Fibroblast of lung (primary cell): ENCODE measurements around the gene GPR107. TPM values are rescaled to one million over a fixed set of nuclear protein-coding genes. Genes with fewer than 3 reads are reported as not detected.

Experiments used
- DNase-seq, 2 donors: peaks; one replicate each; pipeline versions ENCODE4 v3.0.0 to v3.0.0-alpha.2; 2010; ENCODE audit warnings: low read depth in 2 of 2
- H2AFZ ChIP-seq: 2 replicates; pipeline ENCODE4 v1.5.1; 2012; ENCODE audit warnings: low read length, control low read depth, inconsistent platforms
- H3K27ac ChIP-seq: 2 replicates; pipeline ENCODE4 v1.5.1; 2011; ENCODE audit warnings: low read length, control low read depth; ENCODE audit not compliant: insufficient read depth
- H3K27me3 ChIP-seq: 2 replicates; pipeline ENCODE4 v1.5.1; 2011; ENCODE audit warnings: mild to moderate bottlenecking, low read length; ENCODE audit not compliant: control insufficient read depth, insufficient read depth
- H3K36me3 ChIP-seq: 2 replicates; pipeline ENCODE4 v1.5.1; 2011; ENCODE audit warnings: low read length; ENCODE audit not compliant: control insufficient read depth, insufficient read depth
- H3K4me1 ChIP-seq: 2 replicates; pipeline ENCODE4 v1.5.1; 2011; ENCODE audit warnings: low read length; ENCODE audit not compliant: control insufficient read depth, insufficient read depth; ENCODE audit errors: extremely low read depth
- H3K4me2 ChIP-seq: 2 replicates; pipeline ENCODE4 v1.5.1; 2011; ENCODE audit warnings: low read length, control low read depth; ENCODE audit not compliant: insufficient read depth; ENCODE audit errors: extremely low read depth
- H3K4me3 ChIP-seq, 4 experiments: fragments of 200-600 bp in 1 of 4; sonication (generic) in 1 of 4; replicated peaks in 1 of 4; 2 replicates each; pipeline ENCODE4 v1.5.1; 2011 to 2016; ENCODE audit warnings: low read length in 4 of 4, low read depth in 3 of 4, mild to moderate bottlenecking in 3 of 4, control low read depth in 2 of 4, inconsistent platforms in 1 of 4, mixed read lengths in 1 of 4; ENCODE audit not compliant: insufficient read depth in 1 of 4; ENCODE audit errors: control extremely low read depth in 1 of 4
- H3K79me2 ChIP-seq: 2 replicates; pipeline ENCODE4 v1.5.1; 2012; ENCODE audit warnings: mild to moderate bottlenecking, low read length, inconsistent platforms; ENCODE audit not compliant: control insufficient read depth, insufficient read depth
- H3K9ac ChIP-seq: 2 replicates; pipeline ENCODE4 v1.5.1; 2011; ENCODE audit warnings: mild to moderate bottlenecking, low read length, control low read depth; ENCODE audit not compliant: insufficient read depth
- H3K9me3 ChIP-seq: 2 replicates; pipeline ENCODE4 v1.5.1; 2012; ENCODE audit warnings: low read depth, low read length; ENCODE audit not compliant: control insufficient read depth, insufficient read depth
- H4K20me1 ChIP-seq: 2 replicates; pipeline ENCODE4 v1.5.1; 2011; ENCODE audit warnings: low read length; ENCODE audit not compliant: control insufficient read depth, insufficient read depth; ENCODE audit errors: extremely low read depth
- EZH2 ChIP-seq: IDR thresholded peaks from 2 replicates; pipeline ENCODE4 v1.5.1; 2012; ENCODE audit warnings: low read length, control low read depth, mild to moderate bottlenecking; ENCODE audit errors: missing control alignments
- polyA plus RNA-seq, 2 donors: library from polyadenylated mRNA; depleted of rRNA in 1 of 2; stranded (reverse) in 1 of 2; unstranded in 1 of 2; fragments of >200 nt; gene quantifications; 2 replicates each; pipeline ENCODE4 v1.2.1, GENCODE V29; 2011 to 2012; ENCODE audit warnings: missing spikeins in 1 of 2
- total RNA-seq: library from RNA; depleted of rRNA; stranded (reverse); fragments of >200 nt; gene quantifications from 2 replicates; pipeline ENCODE4 v1.2.1, GENCODE V29; 2014
- TF ChIP-seq, protein P1 (sequence below), 2 donors: IDR thresholded peaks in 1 of 2; conservative IDR thresholded peaks in 1 of 2; 1 replicate in 1 of 2; 2 replicates in 1 of 2; pipeline ENCODE4 v1.5.1; 2011 to 2012; ENCODE audit warnings: low read length in 2 of 2, control low read depth in 1 of 2, inconsistent platforms in 1 of 2, low read depth in 1 of 2, mild to moderate bottlenecking in 1 of 2

The GPR107 gene
- total and polyA plus RNA-seq, 2 donors (not counting 1 experiment from before 2014, with no cell fraction given) = 27.6 to 43.5 TPM

DNA sequence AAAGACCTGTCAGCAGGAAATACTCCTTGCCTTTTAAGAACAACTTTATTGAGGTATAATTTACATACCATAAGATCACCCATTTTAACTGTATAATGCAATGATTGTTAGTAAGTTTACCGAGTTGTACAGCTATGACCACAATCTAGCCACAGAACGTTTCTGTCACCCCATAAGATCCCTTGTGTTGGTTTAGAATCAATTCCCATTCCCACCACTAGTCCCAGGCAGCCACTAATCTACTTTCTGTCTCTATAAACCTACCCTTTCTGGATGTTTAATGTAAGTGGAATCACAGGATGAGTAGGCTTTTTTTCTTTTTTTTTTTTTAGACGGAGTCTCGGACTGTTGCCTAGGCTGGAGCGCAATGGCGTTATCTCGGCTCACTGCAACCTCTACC, 4.4 kb downstream of the GPR107 start:
- Histone ChIP-seq H3K9me3 (no peaks in the 10 kb centered on the region), H4K20me1 (no peaks in the 10 kb centered on the region), H3K4me1 (no peaks in the 10 kb centered on the region), H3K79me2 (peaks cover 58% of the 10 kb centered on the region), H2AFZ (no peak overlapping the region), H3K4me3 (no peak overlapping the region), H3K27me3 (no peaks in the 10 kb centered on the region), H3K9ac (no peak overlapping the region), H3K4me2 (no peak overlapping the region), H3K36me3 (no peaks in the 10 kb centered on the region), H3K27ac (no peak overlapping the region)
- no peak for DNase-seq
- no peak for TF ChIP-seq EZH2
- TF ChIP-seq, protein P1, sequence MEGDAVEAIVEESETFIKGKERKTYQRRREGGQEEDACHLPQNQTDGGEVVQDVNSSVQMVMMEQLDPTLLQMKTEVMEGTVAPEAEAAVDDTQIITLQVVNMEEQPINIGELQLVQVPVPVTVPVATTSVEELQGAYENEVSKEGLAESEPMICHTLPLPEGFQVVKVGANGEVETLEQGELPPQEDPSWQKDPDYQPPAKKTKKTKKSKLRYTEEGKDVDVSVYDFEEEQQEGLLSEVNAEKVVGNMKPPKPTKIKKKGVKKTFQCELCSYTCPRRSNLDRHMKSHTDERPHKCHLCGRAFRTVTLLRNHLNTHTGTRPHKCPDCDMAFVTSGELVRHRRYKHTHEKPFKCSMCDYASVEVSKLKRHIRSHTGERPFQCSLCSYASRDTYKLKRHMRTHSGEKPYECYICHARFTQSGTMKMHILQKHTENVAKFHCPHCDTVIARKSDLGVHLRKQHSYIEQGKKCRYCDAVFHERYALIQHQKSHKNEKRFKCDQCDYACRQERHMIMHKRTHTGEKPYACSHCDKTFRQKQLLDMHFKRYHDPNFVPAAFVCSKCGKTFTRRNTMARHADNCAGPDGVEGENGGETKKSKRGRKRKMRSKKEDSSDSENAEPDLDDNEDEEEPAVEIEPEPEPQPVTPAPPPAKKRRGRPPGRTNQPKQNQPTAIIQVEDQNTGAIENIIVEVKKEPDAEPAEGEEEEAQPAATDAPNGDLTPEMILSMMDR (conservative IDR thresholded peaks at IDR 0.05 in 1 of 2, IDR thresholded peaks at IDR 0.05 in 1 of 2; ENCODE audit: low read depth in 1 of 2, low read length in 2 of 2) = peak; percentile 9 to 35

DNA sequence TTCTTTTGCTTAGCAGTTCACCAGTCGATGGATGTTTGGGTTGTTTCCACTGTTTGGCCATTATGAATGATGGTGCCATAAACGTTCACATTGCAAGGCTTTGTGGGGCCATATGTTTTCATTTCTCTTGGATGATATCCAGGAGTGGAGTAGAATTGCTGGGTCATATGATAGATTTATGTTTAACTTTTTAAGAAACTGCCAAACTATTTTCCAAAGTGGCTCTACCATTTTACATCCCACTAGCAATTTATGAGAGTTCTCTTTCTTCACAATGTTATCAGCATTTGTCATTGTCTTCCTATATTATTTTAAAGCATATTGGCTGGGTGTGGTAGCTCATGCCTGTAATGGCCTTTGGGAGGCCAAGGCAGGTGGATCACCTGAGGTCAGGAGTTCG, 5.2 kb downstream of the GPR107 start:
- no peak overlapping the region for H3K4me3 ChIP-seq
- H3K4me1 ChIP-seq = no peaks in the 10 kb centered on the region
- no peaks in the 10 kb centered on the region for H3K36me3 ChIP-seq
- no peak overlapping the region for H3K4me2 ChIP-seq
- H3K9me3 ChIP-seq = no peaks in the 10 kb centered on the region
- no peaks in the 10 kb centered on the region for H4K20me1 ChIP-seq
- H3K27me3 ChIP-seq = no peaks in the 10 kb centered on the region
- H3K27ac ChIP-seq = no peak overlapping the region
- TF ChIP-seq, protein P1 (conservative IDR thresholded peaks at IDR 0.05 in 1 of 2, IDR thresholded peaks at IDR 0.05 in 1 of 2; ENCODE audit: low read depth in 1 of 2, low read length in 2 of 2) = no peak
- no peak for TF ChIP-seq EZH2
- no peak overlapping the region for H2AFZ ChIP-seq
- DNase-seq = peak in 1 of 2 donors; percentile 83
- H3K79me2 ChIP-seq = peaks cover 56% of the 10 kb centered on the region
- H3K9ac ChIP-seq = no peak overlapping the region

DNA sequence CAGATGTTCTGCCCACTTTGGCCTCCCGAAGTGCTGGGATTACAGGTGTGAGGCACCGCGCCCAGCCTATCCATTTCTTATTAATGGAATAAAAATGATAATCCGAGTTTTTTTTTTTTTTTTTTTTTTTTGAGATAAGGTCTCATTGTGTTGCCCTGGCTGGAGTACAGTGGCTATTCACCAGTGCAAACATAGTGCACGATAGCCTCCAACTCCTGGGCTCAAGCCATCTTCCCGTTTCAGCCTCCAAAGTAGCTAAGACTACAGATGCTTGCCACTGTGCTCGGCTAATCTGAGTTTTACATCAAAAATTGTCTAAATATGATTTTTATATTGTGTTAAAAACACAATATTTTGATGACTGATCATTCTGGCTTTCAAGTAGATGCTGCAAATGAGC, 6.6 kb downstream of the GPR107 start:
- Histone ChIP-seq H3K4me3 (no peak overlapping the region), H3K4me1 (no peaks in the 10 kb centered on the region), H3K9me3 (no peaks in the 10 kb centered on the region), H4K20me1 (no peaks in the 10 kb centered on the region), H3K36me3 (no peaks in the 10 kb centered on the region), H2AFZ (no peak overlapping the region), H3K79me2 (peaks cover 50% of the 10 kb centered on the region), H3K4me2 (no peak overlapping the region), H3K27ac (no peak overlapping the region), H3K27me3 (no peaks in the 10 kb centered on the region), H3K9ac (no peak overlapping the region)
- TF ChIP-seq, protein P1 (conservative IDR thresholded peaks at IDR 0.05 in 1 of 2, IDR thresholded peaks at IDR 0.05 in 1 of 2; ENCODE audit: low read depth in 1 of 2, low read length in 2 of 2) = no peak
- TF ChIP-seq EZH2 = no peak
- no peak for DNase-seq
